ENCODE data around the gene GNB4. TPM values are rescaled to one million over a fixed set of nuclear protein-coding genes. Genes with fewer than 3 reads are reported as not detected.
A peak's percentile ranks its signal among the peaks of the same experiment; 100 is the strongest.

The GNB4 gene
- total and polyA plus RNA-seq, 10 of the 15 experiments (the other 5 are each of a cell fraction or from before 2014, with no cell fraction given): 0.14 to 3.4 (median 1.8) TPM

GRCh38 chr3:179401561-179401960 is 49.7 kb downstream of the GNB4 start:
- H3K9me3 ChIP-seq (replicated peaks; ENCODE audit: control insufficient read depth, insufficient read depth, low read length): no peaks in the 10 kb centered on the region
- H3K27ac ChIP-seq (ENCODE audit: control insufficient read depth, insufficient read depth): no peak overlapping the region
- no peak overlapping the region for H3K4me3 ChIP-seq
- no TSS peak for BruUV-seq (replicated peaks)
- FAIRE-seq (peak; percentile 13), ATAC-seq (no peak), DNase-seq (ENCODE audit: low read depth, low spot score) (no peak)
- H3K27me3 ChIP-seq (replicated peaks in 1 of 2; ENCODE audit: control insufficient read depth in 2 of 2, insufficient read depth in 2 of 2, low read length in 1 of 2): no peaks in the 10 kb centered on the region
- no peaks in the 10 kb centered on the region for H4K20me1 ChIP-seq (ENCODE audit: control insufficient read depth, insufficient read depth)
- SMC1A ChIA-PET (ENCODE audit: uncharacterized antibody, unreplicated experiment): interaction anchor here (1.2 to 2.4 kb wide), 5 partner anchors 8 to 75 kb away, joined by 3 to 10 read pairs (median 4); no protein-coding TSS in a partner anchor
- 98% methylated on average over 3 of the region's 3 CpGs for WGBS (ENCODE audit: insufficient coverage, insufficient replicate concordance, low lambda C conversion rate, missing lambda C conversion rate)
- TF ChIP-seq NFIC (IDR thresholded peaks at IDR 0.05; ENCODE audit: low read depth, low read length) (no peak), ZNF207 (IDR thresholded peaks at IDR 0.05; ENCODE audit: borderline replicate concordance) (no peak), CBFB (IDR thresholded peaks at IDR 0.05; ENCODE audit: low read depth) (no peak), SIX5 (IDR thresholded peaks at IDR 0.05; ENCODE audit: low read depth, low read length, severe bottlenecking) (no peak)
- TF ChIP-seq, protein P1, sequence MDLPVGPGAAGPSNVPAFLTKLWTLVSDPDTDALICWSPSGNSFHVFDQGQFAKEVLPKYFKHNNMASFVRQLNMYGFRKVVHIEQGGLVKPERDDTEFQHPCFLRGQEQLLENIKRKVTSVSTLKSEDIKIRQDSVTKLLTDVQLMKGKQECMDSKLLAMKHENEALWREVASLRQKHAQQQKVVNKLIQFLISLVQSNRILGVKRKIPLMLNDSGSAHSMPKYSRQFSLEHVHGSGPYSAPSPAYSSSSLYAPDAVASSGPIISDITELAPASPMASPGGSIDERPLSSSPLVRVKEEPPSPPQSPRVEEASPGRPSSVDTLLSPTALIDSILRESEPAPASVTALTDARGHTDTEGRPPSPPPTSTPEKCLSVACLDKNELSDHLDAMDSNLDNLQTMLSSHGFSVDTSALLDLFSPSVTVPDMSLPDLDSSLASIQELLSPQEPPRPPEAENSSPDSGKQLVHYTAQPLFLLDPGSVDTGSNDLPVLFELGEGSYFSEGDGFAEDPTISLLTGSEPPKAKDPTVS (IDR thresholded peaks at IDR 0.05; ENCODE audit: low read depth, low read length): no peak
- TF ChIP-seq, protein P2, sequence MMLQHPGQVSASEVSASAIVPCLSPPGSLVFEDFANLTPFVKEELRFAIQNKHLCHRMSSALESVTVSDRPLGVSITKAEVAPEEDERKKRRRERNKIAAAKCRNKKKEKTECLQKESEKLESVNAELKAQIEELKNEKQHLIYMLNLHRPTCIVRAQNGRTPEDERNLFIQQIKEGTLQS (IDR thresholded peaks at IDR 0.05; ENCODE audit: borderline replicate concordance, extremely low read depth, low read depth, low read length): no peak
- TF ChIP-seq, protein P3, sequence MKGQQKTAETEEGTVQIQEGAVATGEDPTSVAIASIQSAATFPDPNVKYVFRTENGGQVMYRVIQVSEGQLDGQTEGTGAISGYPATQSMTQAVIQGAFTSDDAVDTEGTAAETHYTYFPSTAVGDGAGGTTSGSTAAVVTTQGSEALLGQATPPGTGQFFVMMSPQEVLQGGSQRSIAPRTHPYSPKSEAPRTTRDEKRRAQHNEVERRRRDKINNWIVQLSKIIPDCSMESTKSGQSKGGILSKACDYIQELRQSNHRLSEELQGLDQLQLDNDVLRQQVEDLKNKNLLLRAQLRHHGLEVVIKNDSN (IDR thresholded peaks at IDR 0.05; ENCODE audit: borderline replicate concordance, extremely low read length, insufficient read depth, low read depth, low read length): no peak
- no peaks in the 10 kb centered on the region for H3K79me2 ChIP-seq (ENCODE audit: control insufficient read depth, insufficient read depth, low read length)
- H3K9ac ChIP-seq (ENCODE audit: control insufficient read depth, insufficient read depth, low read length): no peak overlapping the region
- POLR2A ChIA-PET: no interaction called here
- in situ Hi-C loops (cut with MboI): no loop called here
- intact Hi-C loops (cut with micrococcal nuclease; ENCODE audit: unreplicated experiment): no loop called here
- CTCF ChIA-PET: interaction anchor here (1.8 kb wide), 2 partner anchors 11 to 12 kb away, joined by 5 read pairs; no protein-coding TSS in a partner anchor
- no peak overlapping the region for H3K4me2 ChIP-seq (ENCODE audit: control insufficient read depth, insufficient read depth)
- H3K36me3 ChIP-seq (ENCODE audit: control insufficient read depth in 2 of 2, insufficient read depth in 2 of 2, low read length in 1 of 2): peaks cover 2 to 15% of the 10 kb centered on the region in 2 experiments; a peak in 3 of 4 replicates
- H2AFZ ChIP-seq (ENCODE audit: control insufficient read depth, low read depth, low read length): no peak overlapping the region
- H3K4me1 ChIP-seq (ENCODE audit: control insufficient read depth, insufficient read depth, low read length): no peaks in the 10 kb centered on the region
- RAD21 ChIA-PET (ENCODE audit: unreplicated experiment): interaction anchor here (1.3 kb wide), 1 partner anchor 77 kb away, joined by 4 read pairs; no protein-coding TSS in a partner anchor

Data from GM12878 (cell line).